Pancreas (tissue), 8 donors: ENCODE measurements around the gene OR1S1. TPM values are rescaled to one million over a fixed set of nuclear protein-coding genes. Genes with fewer than 3 reads are reported as not detected.

Experiments
- polyA plus RNA-seq, 2 donors: library from polyadenylated mRNA; stranded (reverse); fragments of 200-250 nt; gene quantifications; one replicate each; pipeline ENCODE4 v1.2.3, GENCODE V29; 2013
- total RNA-seq, 6 donors: library from RNA; stranded (reverse); fragmentation: NEBNext Ultra II Directional in 4 of 6; extraction: Animal tissue kit (Norgen Biotek cat#: 25700) in 4 of 6; gene quantifications; one replicate each; pipeline versions ENCODE4 v1.2.1 to v1.2.4, GENCODE V29; 2021 to 2023
- donor health status: healthy with polysubstance abuse.
- donor health status: DM: no; HTN: no; CAD: no; lungs with moderate emphysema.
- donor health status: DM: no; HTN: no; CAD: no.
- donor health status: Bipolar disorder and iron deficiency.
- donor health status: DM: yes; HTN: yes; CAD: no.
- donor health status: DM: no; HTN: no; CAD: no.
- donor health status: DM: no; HTN: no; CAD: no.
- donor health status: DM: yes; HTN: yes; CAD: no.

Gene OR1S1
- total and polyA plus RNA-seq, 8 donors = not detected

Other genes starting within 250 kb of the OR1S1 start
- gene OR9Q1, start 188.8 kb upstream of the OR1S1 start, total RNA-seq = not detected
- not detected for gene OR9Q1, start 188.8 kb upstream of the OR1S1 start, polyA plus RNA-seq
- gene OR6Q1, start 181.8 kb upstream of the OR1S1 start, total RNA-seq = not detected
- not detected for gene OR6Q1, start 181.8 kb upstream of the OR1S1 start, polyA plus RNA-seq
- not detected for gene OR9I1, start 87.2 kb upstream of the OR1S1 start, total RNA-seq
- not detected for gene OR9I1, start 87.2 kb upstream of the OR1S1 start, polyA plus RNA-seq
- not detected for gene OR9Q2, start 23.6 kb upstream of the OR1S1 start, total RNA-seq
- gene OR9Q2, start 23.6 kb upstream of the OR1S1 start, polyA plus RNA-seq = not detected
- not detected for gene OR1S2, start 8.6 kb upstream of the OR1S1 start, total RNA-seq
- not detected for gene OR1S2, start 8.6 kb upstream of the OR1S1 start, polyA plus RNA-seq
- gene OR10Q1, start 16.2 kb downstream of the OR1S1 start, total RNA-seq = under 1 TPM in 1 of 6 donors, not detected in 5; 0.19 TPM
- under 1 TPM in 1 of 2 donors, not detected in 1; 0.72 TPM for gene OR10Q1, start 16.2 kb downstream of the OR1S1 start, polyA plus RNA-seq
- not detected for gene OR10W1, start 55.5 kb downstream of the OR1S1 start, total RNA-seq
- gene OR10W1, start 55.5 kb downstream of the OR1S1 start, polyA plus RNA-seq = not detected
- gene OR5B17, start 146.3 kb downstream of the OR1S1 start, total RNA-seq = not detected
- not detected for gene OR5B17, start 146.3 kb downstream of the OR1S1 start, polyA plus RNA-seq
- gene OR5B3, start 194.2 kb downstream of the OR1S1 start, total RNA-seq = not detected
- gene OR5B3, start 194.2 kb downstream of the OR1S1 start, polyA plus RNA-seq = not detected
- gene OR5B2, start 215.4 kb downstream of the OR1S1 start, total RNA-seq = not detected
- not detected for gene OR5B2, start 215.4 kb downstream of the OR1S1 start, polyA plus RNA-seq
- not detected for gene OR5B12, start 229.5 kb downstream of the OR1S1 start, total RNA-seq
- gene OR5B12, start 229.5 kb downstream of the OR1S1 start, polyA plus RNA-seq = not detected